ENCODE data around the gene CNN1.

GRCh38 chr19:11598746-11599145, 60.1 kb downstream of the CNN1 start:
- TF ChIP-seq CTCF (conservative IDR thresholded peaks at IDR 0.05; ENCODE audit: low read depth in 2 of 2) (no peak), CREB1 (CRISPR knock-in tag; IDR thresholded peaks at IDR 0.05; ENCODE audit: low read depth) (no peak), EZH2 (IDR thresholded peaks at IDR 0.05; ENCODE audit: low read depth, unreplicated experiment) (no peak)

All from GM23338 (cell line).